ENCODE data around the gene USP34. TPM values are rescaled to one million over a fixed set of nuclear protein-coding genes. Genes with fewer than 3 reads are reported as not detected.
A peak's percentile ranks its signal among the peaks of the same experiment; 100 is the strongest.

USP34 gene
- total and polyA plus RNA-seq, 9 of the 15 experiments (the other 6 are each of a cell fraction or from before 2014, with no cell fraction given), result 19.8 to 108 (median 67.8) TPM

DNA sequence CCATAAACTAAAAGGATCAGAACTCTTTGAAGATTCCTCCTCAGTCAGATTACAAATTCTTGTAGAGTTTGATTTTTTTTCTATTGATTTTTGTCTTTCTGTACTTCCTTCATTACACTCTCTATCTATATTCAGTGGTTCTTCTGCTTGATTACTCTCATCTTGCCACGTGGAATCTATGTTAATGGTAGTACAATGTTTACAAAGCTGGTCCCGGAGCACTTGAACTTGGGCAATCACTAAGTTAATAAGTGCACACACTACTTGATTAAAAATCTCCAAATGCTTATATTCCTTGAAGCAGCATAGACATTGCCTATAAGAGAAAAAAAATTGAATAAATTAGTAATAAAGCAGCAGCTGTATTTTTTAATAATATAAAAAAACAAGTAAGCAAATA, 65.1 kb downstream of the USP34 start:
- Histone ChIP-seq H2AFZ (ENCODE audit: low read depth, low read length) (no peak overlapping the region), H3K27ac (ENCODE audit: extremely low read depth, low read depth, low read length) (peak overlapping the region; percentile 7; the same call in 1 of the 3 replicates), H3K4me3 (no peak overlapping the region), H3K9ac (ENCODE audit: insufficient read depth in 1 of 2, low read depth in 2 of 2, low read length in 2 of 2) (no peak overlapping the region), H3K9me1 (ENCODE audit: control insufficient read depth, insufficient read depth, low read length) (no peaks in the 10 kb centered on the region), H3K79me2 (ENCODE audit: control insufficient read depth, insufficient read depth, low read length) (peaks cover 55% of the 10 kb centered on the region), H3K36me3 (ENCODE audit: control insufficient read depth, insufficient read depth, low read length) (peaks cover 45% of the 10 kb centered on the region), H4K20me1 (replicated peaks; ENCODE audit: control insufficient read depth, insufficient read depth, low read length) (peaks cover under 1% of the 10 kb centered on the region; the same call in 1 of the 2 replicates), H3K4me1 (replicated peaks in 1 of 2; ENCODE audit: control insufficient read depth in 2 of 2, insufficient read depth in 2 of 2, low read length in 2 of 2) (no peaks in the 10 kb centered on the region; a peak in 1 of 5 replicates), H3K9me3 (replicated peaks; ENCODE audit: control insufficient read depth, insufficient read depth, low read depth, low read length) (no peaks in the 10 kb centered on the region), H3K4me2 (ENCODE audit: insufficient read depth, low read length) (no peak overlapping the region), H3K27me3 (ENCODE audit: control insufficient read depth in 2 of 2, insufficient read depth in 2 of 2, low read length in 2 of 2) (no peaks in the 10 kb centered on the region)
- in situ Hi-C loops (cut with MboI) (no loop called here), intact Hi-C loops (cut with micrococcal nuclease) (no loop called here)
- CTCF ChIA-PET (ENCODE audit: low intra/inter-chr PET ratio), result no interaction called here
- 73% methylated on average over 2 of the region's 2 CpGs for WGBS (ENCODE audit: insufficient coverage, low coverage, missing lambda C conversion rate)
- POLR2A ChIA-PET, result interaction anchor here (1.0 kb wide), 1 partner anchor 17 kb away, joined by 3 read pairs; no protein-coding TSS in a partner anchor
- no TSS peak for BruUV-seq (replicated peaks)
- no peak for DNase-seq (ENCODE audit: extremely low read depth in 1 of 4, low spot score in 3 of 4)
- no peak for FAIRE-seq
- no peak for ATAC-seq
- no peak for TF ChIP-seq PCBP2 (IDR thresholded peaks at IDR 0.05; ENCODE audit: low read depth, low read length, poor library complexity, severe bottlenecking)
- no peak for TF ChIP-seq NR2C2 (CRISPR knock-in tag; IDR thresholded peaks at IDR 0.05)
- no peak for TF ChIP-seq NR2C2 (tag; IDR thresholded peaks at IDR 0.05)
- TF ChIP-seq MIER1 (IDR thresholded peaks at IDR 0.05; ENCODE audit: low read depth), result no peak
- TF ChIP-seq, protein P1, sequence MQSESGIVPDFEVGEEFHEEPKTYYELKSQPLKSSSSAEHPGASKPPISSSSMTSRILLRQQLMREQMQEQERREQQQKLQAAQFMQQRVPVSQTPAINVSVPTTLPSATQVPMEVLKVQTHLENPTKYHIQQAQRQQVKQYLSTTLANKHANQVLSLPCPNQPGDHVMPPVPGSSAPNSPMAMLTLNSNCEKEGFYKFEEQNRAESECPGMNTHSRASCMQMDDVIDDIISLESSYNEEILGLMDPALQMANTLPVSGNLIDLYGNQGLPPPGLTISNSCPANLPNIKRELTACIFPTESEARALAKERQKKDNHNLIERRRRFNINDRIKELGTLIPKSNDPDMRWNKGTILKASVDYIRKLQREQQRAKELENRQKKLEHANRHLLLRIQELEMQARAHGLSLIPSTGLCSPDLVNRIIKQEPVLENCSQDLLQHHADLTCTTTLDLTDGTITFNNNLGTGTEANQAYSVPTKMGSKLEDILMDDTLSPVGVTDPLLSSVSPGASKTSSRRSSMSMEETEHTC (IDR thresholded peaks at IDR 0.05), result no peak
- no peak for TF ChIP-seq CEBPG (CRISPR knock-in tag; IDR thresholded peaks at IDR 0.05)
- TF ChIP-seq CEBPG (tag; conservative IDR thresholded peaks at IDR 0.05 in 1 of 2, IDR thresholded peaks at IDR 0.05 in 1 of 2), result no peak
- TF ChIP-seq ZNF507 (tag; conservative IDR thresholded peaks at IDR 0.05), result no peak
- no peak for TF ChIP-seq ZNF644 (tag; IDR thresholded peaks at IDR 0.05; ENCODE audit: low read depth)
- TF ChIP-seq ZNF354B (CRISPR knock-in tag; IDR thresholded peaks at IDR 0.05), result no peak
- TF ChIP-seq ILF3 (IDR thresholded peaks at IDR 0.05; ENCODE audit: borderline replicate concordance), result no peak
- TF ChIP-seq, protein P2, sequence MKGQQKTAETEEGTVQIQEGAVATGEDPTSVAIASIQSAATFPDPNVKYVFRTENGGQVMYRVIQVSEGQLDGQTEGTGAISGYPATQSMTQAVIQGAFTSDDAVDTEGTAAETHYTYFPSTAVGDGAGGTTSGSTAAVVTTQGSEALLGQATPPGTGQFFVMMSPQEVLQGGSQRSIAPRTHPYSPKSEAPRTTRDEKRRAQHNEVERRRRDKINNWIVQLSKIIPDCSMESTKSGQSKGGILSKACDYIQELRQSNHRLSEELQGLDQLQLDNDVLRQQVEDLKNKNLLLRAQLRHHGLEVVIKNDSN (CRISPR knock-in tag; IDR thresholded peaks at IDR 0.05), result no peak

Data from K562 (cell line).